Uterus (tissue), 4 donors: ENCODE measurements around the gene DPM1. TPM values are rescaled to one million over a fixed set of nuclear protein-coding genes. Genes with fewer than 3 reads are reported as not detected.

Source experiments
- DNase-seq, 2 donors: peaks; one replicate each; pipeline ENCODE4 v3.0.0-alpha.2; 2019 to 2020
- H3K27ac ChIP-seq, 2 donors: fragments of 200-600 bp; sonication (generic); 1 replicate in 1 of 2; 2 replicates in 1 of 2; pipeline ENCODE4 v1.5.1; 2016 to 2018
- H3K27me3 ChIP-seq, 2 donors: fragments of 200-600 bp; sonication (generic); one replicate each; pipeline ENCODE4 v1.5.1; 2018 to 2019; ENCODE audit warnings: control low read depth in 1 of 2
- H3K36me3 ChIP-seq, 2 donors: fragments of 200-600 bp; sonication (generic); one replicate each; pipeline ENCODE4 v1.5.1; 2019; ENCODE audit warnings: control low read depth in 1 of 2
- H3K4me1 ChIP-seq, 2 donors: fragments of 200-600 bp; sonication (generic); one replicate each; pipeline ENCODE4 v1.5.1; 2018 to 2019; ENCODE audit warnings: control low read depth in 1 of 2
- H3K4me3 ChIP-seq, 2 donors: fragments of 200-600 bp; sonication (generic); 1 replicate in 1 of 2; 2 replicates in 1 of 2; pipeline ENCODE4 v1.5.1; 2018 to 2019; ENCODE audit warnings: mild to moderate bottlenecking in 1 of 2
- H3K9me3 ChIP-seq, 2 donors: fragments of 200-600 bp; sonication (generic); one replicate each; pipeline ENCODE4 v1.5.1; 2019; ENCODE audit warnings: control low read depth in 1 of 2
- POLR2A ChIP-seq, 2 donors: fragments of 450-650 bp; IDR thresholded peaks; one replicate each; pipeline ENCODE4 v1.6.1; 2016; ENCODE audit warnings: antibody characterized with exemption in 2 of 2, mild to moderate bottlenecking in 1 of 2, moderate library complexity in 1 of 2
- intact Hi-C: fragments of 100-400 bp; cut with DNase I; formaldehyde crosslinking; loops from one replicate; pipeline ENCODE4 v1.15.1; 2023; ENCODE audit warnings: low total_unique reads
- total RNA-seq, 4 donors: library from RNA; depleted of rRNA in 3 of 4; stranded (reverse); fragments of >200 nt in 3 of 4; gene quantifications; one replicate each; pipeline versions ENCODE4 v1.1.0 to v1.2.4, GENCODE V29; 2014 to 2023
- TF ChIP-seq, protein P1 (sequence below), 4 experiments: fragments of 200-600 bp in 2 of 4; fragments of 450-650 bp in 2 of 4; sonication (generic) in 2 of 4; IDR thresholded peaks; one replicate each; pipeline ENCODE4 v1.5.1; 2016 to 2019; ENCODE audit warnings: antibody characterized with exemption in 4 of 4, mild to moderate bottlenecking in 2 of 4, moderate library complexity in 1 of 4
- donor health status: DM: yes; HTN: yes; CAD: no.

The DPM1 gene
- total RNA-seq, 4 donors from 2014 or later: 40.4 to 128 (median 64.2) TPM

DNA sequence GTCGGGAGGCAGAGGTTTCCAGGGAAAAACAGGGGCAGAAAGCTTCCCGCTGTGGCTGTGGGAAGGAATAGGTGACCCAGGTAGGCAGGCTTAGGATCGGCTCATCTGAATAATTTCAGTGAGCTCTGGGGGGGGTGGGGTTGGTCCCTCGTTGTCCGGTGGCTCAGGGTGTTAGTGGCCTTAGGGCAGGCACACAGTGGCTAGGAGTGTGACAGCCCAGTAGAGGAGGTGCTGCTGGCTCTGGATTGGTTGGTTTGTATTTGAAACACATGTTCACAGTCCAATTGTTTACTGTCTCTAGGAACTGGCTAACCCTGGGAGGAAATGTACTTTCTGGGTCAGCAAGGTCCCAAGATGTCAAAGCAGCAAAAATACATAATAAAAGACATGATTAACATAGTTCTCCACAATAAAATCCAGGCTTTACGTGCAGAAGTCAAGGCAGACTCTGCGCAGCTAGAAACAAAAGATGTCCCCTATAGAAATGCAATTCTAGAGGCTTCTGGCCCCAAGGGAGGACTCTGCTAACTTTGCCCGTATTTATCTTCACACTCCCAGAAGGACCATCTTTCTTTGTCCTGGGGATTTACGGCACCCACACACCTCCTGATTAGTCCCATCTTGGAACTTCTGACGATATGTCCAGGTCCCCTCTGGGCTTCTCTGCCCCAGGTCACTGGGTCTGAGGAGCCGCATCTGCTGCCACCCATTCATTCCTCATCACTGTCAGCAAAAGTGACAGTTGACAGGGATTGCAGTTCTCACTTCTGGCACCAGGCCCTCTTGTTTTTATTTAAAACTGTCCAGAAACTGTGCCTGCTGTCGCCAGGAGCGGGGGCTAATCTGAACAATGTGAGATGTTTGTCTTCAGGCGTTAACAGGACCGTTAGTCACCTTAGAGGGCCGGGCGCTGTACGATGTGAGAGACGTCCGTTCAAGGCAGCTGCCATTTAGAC is 19.0 kb upstream of the DPM1 start:
- no peak for DNase-seq
- H3K9me3 ChIP-seq: no peaks in the 10 kb centered on the region
- no peaks in the 10 kb centered on the region for H3K4me1 ChIP-seq
- intact Hi-C loops: no loop called here
- H3K4me3 ChIP-seq: no peak overlapping the region
- no peak overlapping the region for H3K27ac ChIP-seq
- no peaks in the 10 kb centered on the region for H3K36me3 ChIP-seq
- no peaks in the 10 kb centered on the region for H3K27me3 ChIP-seq
- TF ChIP-seq, protein P1, sequence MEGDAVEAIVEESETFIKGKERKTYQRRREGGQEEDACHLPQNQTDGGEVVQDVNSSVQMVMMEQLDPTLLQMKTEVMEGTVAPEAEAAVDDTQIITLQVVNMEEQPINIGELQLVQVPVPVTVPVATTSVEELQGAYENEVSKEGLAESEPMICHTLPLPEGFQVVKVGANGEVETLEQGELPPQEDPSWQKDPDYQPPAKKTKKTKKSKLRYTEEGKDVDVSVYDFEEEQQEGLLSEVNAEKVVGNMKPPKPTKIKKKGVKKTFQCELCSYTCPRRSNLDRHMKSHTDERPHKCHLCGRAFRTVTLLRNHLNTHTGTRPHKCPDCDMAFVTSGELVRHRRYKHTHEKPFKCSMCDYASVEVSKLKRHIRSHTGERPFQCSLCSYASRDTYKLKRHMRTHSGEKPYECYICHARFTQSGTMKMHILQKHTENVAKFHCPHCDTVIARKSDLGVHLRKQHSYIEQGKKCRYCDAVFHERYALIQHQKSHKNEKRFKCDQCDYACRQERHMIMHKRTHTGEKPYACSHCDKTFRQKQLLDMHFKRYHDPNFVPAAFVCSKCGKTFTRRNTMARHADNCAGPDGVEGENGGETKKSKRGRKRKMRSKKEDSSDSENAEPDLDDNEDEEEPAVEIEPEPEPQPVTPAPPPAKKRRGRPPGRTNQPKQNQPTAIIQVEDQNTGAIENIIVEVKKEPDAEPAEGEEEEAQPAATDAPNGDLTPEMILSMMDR (IDR thresholded peaks at IDR 0.05): no peak
- TF ChIP-seq POLR2A (IDR thresholded peaks at IDR 0.05): no peak

DNA sequence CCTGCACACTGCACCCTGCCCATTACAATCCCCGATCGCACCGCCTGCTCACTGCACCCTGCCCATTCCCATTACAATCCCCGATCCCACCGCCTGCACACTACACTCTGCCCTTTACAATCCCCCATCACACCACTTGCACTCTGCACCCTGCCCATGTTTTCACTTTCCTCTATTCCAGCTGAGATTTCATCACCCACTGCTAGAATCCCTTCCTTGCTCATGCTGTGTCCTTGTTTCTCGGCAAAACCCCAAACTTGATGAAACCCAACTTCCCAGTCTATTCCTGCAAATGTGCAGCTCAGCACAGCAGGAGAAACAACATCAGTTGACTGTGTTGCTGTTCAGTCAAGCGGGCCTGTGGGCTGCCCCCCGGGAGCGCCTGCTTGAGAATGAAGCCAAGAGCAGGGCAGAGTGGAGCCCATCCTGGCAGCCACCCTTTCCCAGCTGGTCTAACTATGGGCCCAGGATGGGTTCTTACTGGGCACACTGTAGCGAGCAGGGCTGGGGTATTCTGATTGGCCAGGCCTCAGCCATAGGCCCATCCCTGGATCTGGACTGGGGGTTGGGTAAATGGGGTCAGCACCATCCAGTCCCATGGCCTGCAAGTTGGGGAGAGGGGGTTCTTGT is 17.5 kb upstream of the DPM1 start:
- TF ChIP-seq, protein P1 (IDR thresholded peaks at IDR 0.05): no peak
- no peak for TF ChIP-seq POLR2A (IDR thresholded peaks at IDR 0.05)
- Histone ChIP-seq H3K27ac (no peak overlapping the region), H3K27me3 (no peaks in the 10 kb centered on the region), H3K4me3 (no peak overlapping the region), H3K4me1 (no peaks in the 10 kb centered on the region), H3K9me3 (no peaks in the 10 kb centered on the region), H3K36me3 (no peaks in the 10 kb centered on the region)
- no peak for DNase-seq
- intact Hi-C loops: no loop called here

DNA sequence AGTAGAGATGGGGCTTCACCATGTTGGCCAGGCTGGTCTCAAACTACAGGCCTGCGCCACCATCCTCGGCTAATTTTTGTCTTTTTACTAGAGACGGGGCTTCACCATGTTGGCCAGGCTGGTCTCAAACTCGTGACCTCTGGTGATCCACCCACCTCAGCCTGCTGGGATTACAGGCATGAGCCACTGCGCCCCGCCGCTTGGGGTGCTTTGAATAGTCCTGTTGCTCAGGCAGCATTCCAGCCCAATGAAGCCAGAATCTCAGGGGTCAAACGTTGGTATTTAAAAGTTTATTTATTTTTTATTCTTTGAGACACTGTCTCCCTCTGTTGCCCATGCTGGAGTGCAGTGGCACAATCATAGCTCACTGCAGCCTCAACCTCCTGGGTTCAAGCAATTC is 11.6 kb upstream of the DPM1 start:
- TF ChIP-seq, protein P1 (IDR thresholded peaks at IDR 0.05): no peak
- TF ChIP-seq POLR2A (IDR thresholded peaks at IDR 0.05): no peak
- Histone ChIP-seq H3K9me3 (no peaks in the 10 kb centered on the region), H3K36me3 (no peaks in the 10 kb centered on the region), H3K27ac (no peak overlapping the region), H3K4me1 (no peaks in the 10 kb centered on the region), H3K27me3 (no peaks in the 10 kb centered on the region), H3K4me3 (no peak overlapping the region)
- DNase-seq: no peak
- intact Hi-C loops: no loop called here

DNA sequence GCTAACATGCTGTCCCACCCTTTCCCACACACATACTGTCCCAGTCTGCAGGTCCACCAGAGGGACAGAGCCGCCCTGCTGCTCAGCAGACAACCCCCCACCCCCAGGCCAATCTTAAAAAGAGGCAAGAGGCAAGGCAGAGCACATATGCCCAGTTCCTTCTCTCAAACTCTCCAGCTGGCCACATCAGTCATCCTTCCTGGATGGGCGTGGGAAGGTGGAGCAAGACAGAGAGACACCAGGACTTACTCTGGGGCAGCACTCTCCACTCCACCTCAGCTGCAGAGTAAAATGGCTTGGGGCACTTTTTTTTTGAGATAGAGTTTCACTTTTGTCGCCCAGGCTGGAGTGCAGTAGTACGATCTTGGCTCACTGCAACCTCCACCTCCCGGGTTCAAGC is 11.1 kb upstream of the DPM1 start:
- no peak for TF ChIP-seq POLR2A (IDR thresholded peaks at IDR 0.05)
- TF ChIP-seq, protein P1 (IDR thresholded peaks at IDR 0.05): no peak
- no peak for DNase-seq

DNA sequence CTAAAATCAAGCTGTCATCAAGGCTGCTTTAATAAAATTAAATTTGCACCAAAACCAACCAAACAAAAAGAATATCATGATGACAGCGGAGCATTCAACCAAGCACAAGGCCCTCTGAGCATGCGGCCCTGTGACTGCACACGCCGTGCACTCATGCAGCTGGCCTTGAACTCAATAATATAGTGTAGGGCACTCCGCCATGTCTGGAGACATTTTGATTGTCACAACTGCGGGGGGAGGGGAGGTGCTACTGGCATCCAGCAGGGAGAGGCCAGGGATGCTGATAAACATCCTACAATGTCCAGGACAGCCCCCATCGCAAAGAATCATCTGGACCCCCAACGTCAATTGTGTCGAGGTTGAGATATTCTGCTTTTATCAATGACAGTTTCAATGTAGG is 10.0 kb upstream of the DPM1 start:
- intact Hi-C loops: no loop called here
- Histone ChIP-seq H3K36me3 (no peaks in the 10 kb centered on the region), H3K27me3 (no peaks in the 10 kb centered on the region), H3K4me3 (no peak overlapping the region), H3K4me1 (no peaks in the 10 kb centered on the region), H3K9me3 (no peaks in the 10 kb centered on the region), H3K27ac (no peak overlapping the region)
- DNase-seq: no peak
- TF ChIP-seq, protein P1 (IDR thresholded peaks at IDR 0.05): no peak
- TF ChIP-seq POLR2A (IDR thresholded peaks at IDR 0.05): no peak

More for the DNA sequence above, 11.1 kb upstream of the DPM1 start:
- H3K27me3 ChIP-seq: no peaks in the 10 kb centered on the region
- H3K9me3 ChIP-seq: no peaks in the 10 kb centered on the region
- no peak overlapping the region for H3K4me3 ChIP-seq
- no peaks in the 10 kb centered on the region for H3K4me1 ChIP-seq
- H3K36me3 ChIP-seq: no peaks in the 10 kb centered on the region
- H3K27ac ChIP-seq: no peak overlapping the region
- intact Hi-C loops: no loop called here
